Activated naive CD8-positive, alpha-beta T cell treated with anti-CD3 and anti-CD28 coated beads for 36 hours (primary cell): ENCODE data around the gene TP63. TPM values are rescaled to one million over a fixed set of nuclear protein-coding genes. Genes with fewer than 3 reads are reported as not detected.
A peak's percentile ranks its signal among the peaks of the same experiment; 100 is the strongest.

Experiments
- DNase-seq: peaks from one replicate; pipeline ENCODE4 v3.0.0; 2021
- H3K27ac Mint-ChIP-seq: one replicate; pipeline ENCODE4 v1.8.0; 2022; ENCODE audit warnings: mild to moderate bottlenecking, moderate library complexity, mixed read lengths
- H3K27me3 Mint-ChIP-seq: one replicate; pipeline ENCODE4 v1.8.0; 2022; ENCODE audit warnings: mild to moderate bottlenecking, mixed read lengths
- H3K36me3 Mint-ChIP-seq: one replicate; pipeline ENCODE4 v1.8.0; 2021; ENCODE audit warnings: mild to moderate bottlenecking, mixed read lengths
- H3K4me1 Mint-ChIP-seq: one replicate; pipeline ENCODE4 v1.8.0; 2021; ENCODE audit warnings: mixed read lengths
- H3K4me3 Mint-ChIP-seq: one replicate; pipeline ENCODE4 v1.8.0; 2022; ENCODE audit warnings: mild to moderate bottlenecking, moderate library complexity, mixed read lengths
- H3K9me3 Mint-ChIP-seq: one replicate; pipeline ENCODE4 v1.8.0; 2022; ENCODE audit warnings: mixed read lengths
- total RNA-seq, 2 experiments: library from RNA; stranded (reverse); gene quantifications; one replicate each; pipeline ENCODE4 v1.2.3, GENCODE V29; 2021

Gene TP63
- total RNA-seq, 2 experiments from 2014 or later = not detected

DNA sequence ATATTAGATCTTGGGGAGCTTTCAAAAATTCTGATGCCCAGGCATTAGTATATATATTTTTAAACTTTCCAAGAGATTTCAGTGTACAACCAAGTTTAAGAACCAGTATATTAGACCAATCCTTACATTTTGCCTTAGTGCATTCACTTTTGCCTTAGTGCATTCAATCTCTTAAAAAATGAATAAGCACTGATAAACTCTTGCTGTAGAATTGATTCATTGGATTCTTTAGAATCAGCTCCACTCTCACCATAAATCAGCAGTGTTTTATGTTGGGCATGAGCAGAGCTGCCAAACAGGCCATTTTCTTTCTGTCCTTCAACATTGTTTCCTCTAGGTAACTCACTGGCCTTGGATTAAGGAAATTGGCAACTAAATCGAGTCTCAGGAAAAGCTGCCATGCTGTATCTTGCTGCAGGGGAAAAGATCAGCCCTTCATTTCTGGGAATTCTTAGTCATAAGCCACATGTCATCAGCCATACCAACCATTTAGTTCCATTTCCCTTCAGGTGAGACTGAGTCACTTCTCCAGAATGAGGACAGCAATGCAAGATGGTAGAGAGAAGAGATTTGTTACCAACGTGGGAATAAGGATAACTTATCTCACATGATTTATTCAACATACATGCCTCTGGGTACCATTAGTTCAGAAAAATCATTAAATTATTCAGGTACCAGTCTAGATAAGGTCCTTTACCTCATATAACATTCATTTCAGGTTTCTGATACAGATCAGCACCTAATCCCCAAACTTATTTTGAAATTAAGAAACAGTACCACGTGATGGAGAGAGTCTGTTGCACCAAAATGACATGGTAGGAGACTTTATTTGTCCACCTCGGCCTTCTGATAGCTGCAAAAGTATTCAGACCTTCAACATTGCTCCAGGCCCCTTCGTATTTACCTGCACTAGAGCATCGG, 297.0 kb downstream of the TP63 start:
- H3K27me3 Mint-ChIP-seq = peaks cover 6% of the 10 kb centered on the region
- H3K9me3 Mint-ChIP-seq = no peaks in the 10 kb centered on the region
- H3K27ac Mint-ChIP-seq = peak overlapping the region; percentile 59
- H3K36me3 Mint-ChIP-seq = no peaks in the 10 kb centered on the region
- H3K4me3 Mint-ChIP-seq = no peak overlapping the region
- DNase-seq = peak; percentile 4
- H3K4me1 Mint-ChIP-seq = peaks cover 16% of the 10 kb centered on the region

DNA sequence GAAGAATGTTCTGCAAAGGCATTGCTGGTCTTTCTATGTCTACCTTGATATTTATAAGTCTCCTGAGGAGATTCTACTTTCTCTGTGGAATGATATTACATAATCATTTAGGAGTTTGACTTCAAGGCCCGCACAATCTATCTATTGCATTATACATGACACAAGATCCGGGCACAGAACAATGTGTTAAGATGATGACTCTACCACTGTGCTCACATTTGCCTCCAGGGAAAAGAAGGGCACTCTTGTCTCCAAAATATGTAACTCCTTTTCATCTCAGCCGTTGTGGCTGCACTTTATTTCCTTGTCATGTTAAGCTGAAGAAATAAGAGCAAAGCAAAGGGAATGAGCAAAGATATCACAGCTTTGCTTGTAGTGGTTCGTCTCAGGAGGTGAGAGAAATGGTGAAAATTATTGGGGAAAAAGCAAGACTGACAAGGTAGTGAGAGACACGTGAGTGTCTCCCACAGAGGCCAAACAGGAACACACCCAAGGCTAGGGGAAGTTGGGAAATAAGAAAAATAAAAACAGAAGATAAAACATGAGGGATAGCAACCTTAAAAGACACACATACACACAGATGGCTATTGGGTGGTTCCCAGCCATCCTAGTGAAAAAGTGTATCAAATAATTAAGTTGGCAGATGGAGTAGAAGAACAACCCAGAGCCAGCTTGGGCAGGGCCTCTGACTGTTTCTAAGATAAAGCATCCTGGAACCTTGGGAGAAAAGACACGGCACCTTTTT, 305.2 kb downstream of the TP63 start:
- Mint-ChIP-seq H3K27me3 (peaks cover 6% of the 10 kb centered on the region), H3K36me3 (no peaks in the 10 kb centered on the region), H3K9me3 (no peaks in the 10 kb centered on the region), H3K4me3 (no peak overlapping the region), H3K4me1 (no peaks in the 10 kb centered on the region), H3K27ac (no peak overlapping the region)
- DNase-seq = no peak

DNA sequence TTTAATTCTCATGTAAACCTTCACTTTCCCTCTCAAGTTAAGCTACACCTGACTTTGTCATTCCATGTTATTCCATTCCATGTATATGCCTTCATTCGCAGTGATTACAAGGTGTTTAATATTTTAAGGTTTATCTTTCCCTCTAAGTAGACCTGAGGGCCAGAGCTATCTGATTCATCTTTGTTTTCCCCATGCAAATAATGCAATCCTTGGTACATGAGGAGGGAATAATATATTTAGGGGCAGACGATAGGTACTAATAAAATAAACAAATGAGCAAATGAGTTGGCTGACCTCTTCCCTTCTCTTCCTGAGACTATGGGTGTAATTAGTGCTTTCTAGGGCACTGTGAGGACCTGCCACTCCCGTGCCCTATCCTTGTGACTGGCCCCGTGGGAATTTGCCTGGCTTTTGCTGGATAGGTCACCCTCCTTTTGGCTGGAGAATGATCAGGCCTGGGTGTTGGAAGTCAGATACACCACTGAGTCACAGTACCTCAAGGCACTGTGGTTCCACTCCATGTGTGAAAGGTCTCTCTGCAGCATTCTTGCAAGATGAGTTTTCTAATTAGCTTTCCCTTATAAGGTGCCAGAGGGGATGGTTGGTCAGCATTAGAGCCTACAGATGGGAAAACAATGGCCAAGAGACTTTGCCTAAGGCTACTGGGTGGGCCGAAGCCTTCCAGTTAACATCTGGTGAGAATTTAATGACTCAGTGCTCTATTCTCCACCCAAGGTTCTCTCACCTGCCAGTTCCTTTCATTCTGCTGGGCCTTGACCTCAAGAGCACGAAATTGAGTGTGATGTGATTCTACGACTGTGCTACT, 306.3 kb downstream of the TP63 start:
- Mint-ChIP-seq H3K36me3 (no peaks in the 10 kb centered on the region), H3K4me3 (no peak overlapping the region), H3K9me3 (no peaks in the 10 kb centered on the region), H3K27me3 (peaks cover 6% of the 10 kb centered on the region), H3K27ac (no peak overlapping the region), H3K4me1 (no peaks in the 10 kb centered on the region)
- no peak for DNase-seq

DNA sequence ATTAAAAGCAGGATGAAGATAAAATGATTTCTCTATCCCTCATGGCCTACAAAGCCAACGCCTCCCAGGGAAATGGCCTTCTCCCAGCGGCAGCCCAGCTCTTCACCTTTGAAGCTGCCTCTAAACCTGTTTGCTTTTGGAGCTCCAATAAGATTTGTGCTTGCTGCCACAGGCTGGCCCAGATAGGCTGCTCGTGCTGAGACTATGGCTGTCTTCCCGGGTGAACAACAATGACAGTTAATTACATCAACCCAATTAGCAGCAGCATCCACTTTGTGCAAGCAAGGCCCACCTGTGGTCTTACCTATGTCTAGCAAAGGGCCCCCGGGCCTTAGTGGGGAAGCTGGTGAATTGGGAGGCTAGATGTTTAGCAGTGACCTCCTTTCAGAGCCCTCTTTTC, 309.9 kb downstream of the TP63 start:
- no peak for DNase-seq
- Mint-ChIP-seq H3K4me1 (no peaks in the 10 kb centered on the region), H3K27me3 (peaks cover 7% of the 10 kb centered on the region), H3K36me3 (no peaks in the 10 kb centered on the region), H3K9me3 (no peaks in the 10 kb centered on the region), H3K27ac (no peak overlapping the region), H3K4me3 (no peak overlapping the region)

DNA sequence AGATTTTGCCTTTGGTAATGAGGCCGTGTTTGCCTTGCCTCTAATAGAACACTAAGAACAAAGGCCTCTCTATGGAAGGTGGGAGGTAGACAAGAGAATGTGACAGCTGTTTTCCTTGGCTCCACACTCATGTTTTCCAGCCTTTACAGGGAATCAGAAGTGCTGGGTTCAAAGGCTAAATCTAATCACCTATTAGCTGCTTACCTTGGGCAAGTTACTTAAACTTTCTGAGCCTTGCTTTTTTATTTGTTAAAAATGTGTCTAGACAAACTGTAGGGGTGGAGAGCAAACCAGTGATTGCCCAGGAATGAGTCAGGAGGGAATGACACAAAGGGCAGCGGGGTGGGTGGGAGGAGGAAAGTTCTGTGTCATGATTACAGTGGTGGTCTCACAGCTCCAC, 310.5 kb downstream of the TP63 start:
- Mint-ChIP-seq H3K27ac (no peak overlapping the region), H3K4me3 (no peak overlapping the region), H3K27me3 (peaks cover 7% of the 10 kb centered on the region), H3K9me3 (no peaks in the 10 kb centered on the region), H3K4me1 (no peaks in the 10 kb centered on the region), H3K36me3 (no peaks in the 10 kb centered on the region)
- DNase-seq = no peak

DNA sequence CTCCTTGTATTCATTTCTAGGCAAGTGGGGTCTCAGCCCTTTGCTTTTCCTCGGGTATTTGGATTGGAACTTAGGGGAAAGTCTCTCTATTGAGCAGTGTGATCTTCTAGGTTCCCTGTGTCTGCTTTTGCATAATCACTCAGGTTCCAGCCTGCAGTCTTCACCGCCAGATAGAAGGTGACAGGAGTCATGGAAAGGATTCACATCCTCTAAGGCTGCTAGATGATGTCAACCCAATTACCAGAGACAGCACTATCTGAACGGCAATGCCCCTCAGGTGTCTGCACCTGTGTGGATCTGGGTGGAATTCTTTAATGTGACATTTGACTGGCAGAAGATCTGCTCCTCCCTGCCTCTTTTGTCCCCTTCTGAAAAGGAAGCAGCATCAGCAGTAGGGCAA, 311.8 kb downstream of the TP63 start:
- no peak overlapping the region for H3K27ac Mint-ChIP-seq
- H3K4me1 Mint-ChIP-seq = no peaks in the 10 kb centered on the region
- H3K27me3 Mint-ChIP-seq = peaks cover 7% of the 10 kb centered on the region
- DNase-seq = no peak
- no peak overlapping the region for H3K4me3 Mint-ChIP-seq
- no peaks in the 10 kb centered on the region for H3K9me3 Mint-ChIP-seq
- H3K36me3 Mint-ChIP-seq = no peaks in the 10 kb centered on the region

DNA sequence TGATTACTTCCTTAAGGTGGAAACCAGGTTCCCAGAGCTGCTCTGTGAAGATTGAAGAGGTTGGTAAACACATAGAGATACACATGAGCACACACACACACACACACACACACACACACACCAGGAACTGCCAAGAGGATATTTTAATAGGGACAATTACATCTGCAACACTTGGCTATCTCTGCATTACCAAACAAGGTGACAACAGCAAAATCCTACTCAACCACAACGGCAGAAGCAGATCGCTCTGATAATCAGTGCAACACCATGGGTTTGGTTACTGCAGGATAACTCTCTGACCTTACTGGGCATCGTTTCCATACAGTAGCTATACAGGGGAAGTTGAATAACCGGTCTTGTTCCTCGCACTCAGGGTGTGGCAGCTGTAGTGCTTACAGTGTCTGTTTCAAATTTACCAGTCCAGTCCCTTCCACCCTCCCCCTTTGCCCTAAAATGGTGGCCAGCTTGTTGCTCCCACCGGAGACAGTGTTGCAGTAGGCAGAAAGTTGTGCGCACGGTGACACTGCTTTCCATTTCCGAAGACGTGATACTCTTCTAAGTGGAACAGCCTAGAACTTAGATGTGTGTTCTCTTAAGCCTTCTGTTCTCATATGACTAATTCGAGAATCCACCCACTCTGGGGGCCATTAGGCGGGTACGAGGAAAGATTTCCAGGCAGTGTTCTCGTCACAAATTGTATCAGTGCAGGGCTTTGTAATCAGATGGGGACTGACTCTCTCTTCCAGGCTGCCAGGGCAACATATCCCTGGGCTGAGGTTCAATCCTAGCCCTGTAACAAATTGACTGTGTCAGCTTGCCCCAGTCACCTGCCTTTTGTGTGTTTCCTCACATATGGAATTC, 313.3 kb downstream of the TP63 start:
- no peak overlapping the region for H3K4me3 Mint-ChIP-seq
- peaks cover 3% of the 10 kb centered on the region for H3K4me1 Mint-ChIP-seq
- no peak for DNase-seq
- H3K27me3 Mint-ChIP-seq = peaks cover 7% of the 10 kb centered on the region
- no peaks in the 10 kb centered on the region for H3K9me3 Mint-ChIP-seq
- no peak overlapping the region for H3K27ac Mint-ChIP-seq
- no peaks in the 10 kb centered on the region for H3K36me3 Mint-ChIP-seq

DNA sequence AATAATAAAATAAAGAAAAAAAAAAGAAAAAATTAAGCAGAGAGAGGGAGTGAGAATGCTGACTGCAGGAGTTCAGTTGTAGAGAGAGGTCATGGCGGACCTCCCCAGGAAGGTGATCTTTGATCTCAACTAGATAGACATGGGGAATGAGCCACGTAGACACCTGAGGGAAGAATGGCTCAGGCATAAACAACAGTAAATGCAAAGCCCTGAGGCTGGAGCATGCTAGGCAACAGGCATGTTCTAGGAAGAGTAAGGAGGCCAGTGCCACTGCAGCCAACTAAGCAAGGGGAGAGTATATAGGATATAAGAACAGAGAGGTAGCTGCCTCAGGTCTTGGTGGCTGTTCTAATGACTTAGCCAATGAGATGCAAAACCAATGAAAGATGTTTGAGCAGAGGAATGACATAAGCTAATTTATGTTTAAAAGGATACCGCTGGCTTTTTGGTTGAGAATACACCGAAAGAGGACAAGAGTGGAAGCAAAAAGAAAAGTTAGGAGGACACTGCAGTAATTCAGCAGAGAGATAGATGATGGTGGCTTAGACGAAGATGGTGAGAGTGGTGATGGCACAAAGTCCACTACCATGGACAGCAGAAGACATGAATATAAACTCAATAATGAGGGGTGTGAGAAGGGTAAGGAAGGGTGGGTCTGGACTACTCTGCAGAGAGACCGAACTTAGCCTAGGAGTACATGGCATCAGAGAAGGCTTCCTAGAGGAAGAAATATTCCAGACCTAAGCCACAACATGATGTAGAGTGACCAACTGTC, 314.9 kb downstream of the TP63 start:
- Mint-ChIP-seq H3K9me3 (no peaks in the 10 kb centered on the region), H3K4me3 (no peak overlapping the region), H3K36me3 (no peaks in the 10 kb centered on the region), H3K27ac (no peak overlapping the region), H3K4me1 (peaks cover 3% of the 10 kb centered on the region), H3K27me3 (peaks cover 7% of the 10 kb centered on the region)
- no peak for DNase-seq
